Neural progenitor cell (in vitro differentiated cells): ENCODE results near the gene C4orf50. TPM values are rescaled to one million over a fixed set of nuclear protein-coding genes. Genes with fewer than 3 reads are reported as not detected.

ENCODE experiments used
- DNase-seq: peaks from one replicate; pipeline ENCODE4 v3.0.0-alpha.2; 2016; ENCODE audit warnings: low spot score
- H2AFZ ChIP-seq: fragments of 200-600 bp; sonication (generic); replicated peaks from 2 replicates; pipeline ENCODE4 v1.6.1; 2016; ENCODE audit warnings: antibody characterized with exemption
- H3F3A ChIP-seq: fragments of 200-600 bp; sonication (generic); 2 replicates; pipeline ENCODE4 v1.6.1; 2016; ENCODE audit warnings: antibody characterized with exemption, low read depth
- H3K27ac ChIP-seq: fragments of 200-600 bp; sonication (generic); 2 replicates; pipeline ENCODE4 v1.5.1; 2016; ENCODE audit warnings: mild to moderate bottlenecking
- H3K27me3 ChIP-seq: fragments of 200-600 bp; sonication (generic); 2 replicates; pipeline ENCODE4 v1.6.1; 2016; ENCODE audit warnings: mild to moderate bottlenecking, moderate library complexity
- H3K36me3 ChIP-seq: fragments of 200-600 bp; sonication (generic); 2 replicates; pipeline ENCODE4 v1.5.1; 2016
- H3K4me1 ChIP-seq: fragments of 200-600 bp; sonication (generic); 2 replicates; pipeline ENCODE4 v1.6.1; 2016; ENCODE audit warnings: mixed run types
- H3K4me2 ChIP-seq: fragments of 200-600 bp; sonication (generic); 2 replicates; pipeline ENCODE4 v1.6.1; 2016
- H3K4me3 ChIP-seq: fragments of 200-600 bp; sonication (generic); 2 replicates; pipeline ENCODE4 v1.5.1; 2016
- H3K79me2 ChIP-seq: fragments of 200-600 bp; sonication (generic); 2 replicates; pipeline ENCODE4 v1.6.1; 2016; ENCODE audit warnings: low read depth
- H3K9ac ChIP-seq: fragments of 200-600 bp; sonication (generic); 2 replicates; pipeline ENCODE4 v1.6.1; 2016
- H3K9me3 ChIP-seq: fragments of 200-600 bp; sonication (generic); 2 replicates; pipeline ENCODE4 v1.5.1; 2016; ENCODE audit warnings: low read depth
- H4K20me1 ChIP-seq: fragments of 200-600 bp; sonication (generic); 2 replicates; pipeline ENCODE4 v1.6.1; 2016; ENCODE audit warnings: low read depth
- H3K27ac Mint-ChIP-seq: 3 replicates; pipeline ENCODE4 v1.8.0; 2021; ENCODE audit warnings: mixed read lengths
- H3K27me3 Mint-ChIP-seq: 2 replicates; pipeline ENCODE4 v1.8.0; 2022; ENCODE audit warnings: low read depth, mild to moderate bottlenecking, inconsistent platforms, moderate library complexity, mixed read lengths; ENCODE audit not compliant: insufficient read depth
- H3K36me3 Mint-ChIP-seq: 3 replicates; pipeline ENCODE4 v1.8.0; 2021; ENCODE audit warnings: mixed read lengths
- H3K4me1 Mint-ChIP-seq: 3 replicates; pipeline ENCODE4 v1.8.0; 2021; ENCODE audit warnings: mixed read lengths
- H3K4me3 Mint-ChIP-seq: 3 replicates; pipeline ENCODE4 v1.8.0; 2021; ENCODE audit warnings: mild to moderate bottlenecking, moderate library complexity, mixed read lengths
- H3K9me3 Mint-ChIP-seq: 3 replicates; pipeline ENCODE4 v1.8.0; 2020; ENCODE audit warnings: mixed read lengths
- EZH2 ChIP-seq: fragments of 200-600 bp; sonication (generic); IDR thresholded peaks from 2 replicates; pipeline ENCODE4 v1.6.1; 2017; ENCODE audit warnings: antibody characterized with exemption, mild to moderate bottlenecking, moderate library complexity
- EZH2phosphoT487 ChIP-seq: fragments of 200-600 bp; sonication (generic); IDR thresholded peaks from 2 replicates; pipeline ENCODE4 v1.6.1; 2017; ENCODE audit warnings: antibody characterized with exemption
- total RNA-seq: library from RNA; depleted of rRNA; stranded (reverse); fragments of >200 nt; gene quantifications from 2 replicates; pipeline ENCODE4 v1.2.3, GENCODE V29; 2015; ENCODE audit warnings: low replicate concordance
- TF ChIP-seq, protein P1 (sequence below): fragments of 200-600 bp; sonication (generic); IDR thresholded peaks from 2 replicates; pipeline ENCODE4 v1.5.1; 2017; ENCODE audit warnings: antibody characterized with exemption, mild to moderate bottlenecking

C4orf50 gene
- total RNA-seq, 1 donor from 2014 or later = 0.32 TPM

DNA sequence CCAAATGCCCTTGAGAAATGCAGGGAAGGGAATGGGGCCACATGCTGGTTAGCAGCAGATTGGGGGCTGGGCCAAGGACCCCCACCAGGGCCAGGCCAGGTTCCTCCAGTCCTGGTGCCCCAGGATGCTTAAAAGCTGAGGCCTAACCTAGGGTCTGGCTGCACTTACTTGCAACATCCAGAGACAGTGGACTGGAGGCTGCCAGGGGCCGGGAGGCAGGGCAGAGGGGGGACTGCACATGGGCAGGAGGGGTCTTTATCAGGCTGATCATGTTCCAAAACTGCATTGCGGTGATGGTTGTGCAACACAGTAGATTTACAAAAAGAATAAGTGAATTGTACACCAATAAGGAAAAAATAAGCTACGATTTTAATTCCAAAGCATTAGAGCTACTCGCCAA, 36.8 kb upstream of the C4orf50 start:
- Histone ChIP-seq H4K20me1 (no peaks in the 10 kb centered on the region), H3K36me3 (no peaks in the 10 kb centered on the region), H3K27ac (no peak overlapping the region), H3F3A (no peaks in the 10 kb centered on the region), H3K9ac (no peak overlapping the region), H3K27me3 (no peaks in the 10 kb centered on the region), H3K79me2 (no peaks in the 10 kb centered on the region), H3K4me1 (peaks cover 20% of the 10 kb centered on the region), H3K9me3 (no peaks in the 10 kb centered on the region), H3K4me2 (no peak overlapping the region), H2AFZ (no peak overlapping the region), H3K4me3 (no peak overlapping the region)
- Mint-ChIP-seq H3K27me3 (peaks cover 5% of the 10 kb centered on the region), H3K4me3 (no peak overlapping the region), H3K27ac (no peak overlapping the region), H3K36me3 (no peaks in the 10 kb centered on the region), H3K9me3 (peaks cover 13% of the 10 kb centered on the region), H3K4me1 (peaks cover 5% of the 10 kb centered on the region)
- DNase-seq = no peak
- TF ChIP-seq, protein P1, sequence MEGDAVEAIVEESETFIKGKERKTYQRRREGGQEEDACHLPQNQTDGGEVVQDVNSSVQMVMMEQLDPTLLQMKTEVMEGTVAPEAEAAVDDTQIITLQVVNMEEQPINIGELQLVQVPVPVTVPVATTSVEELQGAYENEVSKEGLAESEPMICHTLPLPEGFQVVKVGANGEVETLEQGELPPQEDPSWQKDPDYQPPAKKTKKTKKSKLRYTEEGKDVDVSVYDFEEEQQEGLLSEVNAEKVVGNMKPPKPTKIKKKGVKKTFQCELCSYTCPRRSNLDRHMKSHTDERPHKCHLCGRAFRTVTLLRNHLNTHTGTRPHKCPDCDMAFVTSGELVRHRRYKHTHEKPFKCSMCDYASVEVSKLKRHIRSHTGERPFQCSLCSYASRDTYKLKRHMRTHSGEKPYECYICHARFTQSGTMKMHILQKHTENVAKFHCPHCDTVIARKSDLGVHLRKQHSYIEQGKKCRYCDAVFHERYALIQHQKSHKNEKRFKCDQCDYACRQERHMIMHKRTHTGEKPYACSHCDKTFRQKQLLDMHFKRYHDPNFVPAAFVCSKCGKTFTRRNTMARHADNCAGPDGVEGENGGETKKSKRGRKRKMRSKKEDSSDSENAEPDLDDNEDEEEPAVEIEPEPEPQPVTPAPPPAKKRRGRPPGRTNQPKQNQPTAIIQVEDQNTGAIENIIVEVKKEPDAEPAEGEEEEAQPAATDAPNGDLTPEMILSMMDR = no peak
- TF ChIP-seq EZH2phosphoT487 (no peak), EZH2 (no peak)

DNA sequence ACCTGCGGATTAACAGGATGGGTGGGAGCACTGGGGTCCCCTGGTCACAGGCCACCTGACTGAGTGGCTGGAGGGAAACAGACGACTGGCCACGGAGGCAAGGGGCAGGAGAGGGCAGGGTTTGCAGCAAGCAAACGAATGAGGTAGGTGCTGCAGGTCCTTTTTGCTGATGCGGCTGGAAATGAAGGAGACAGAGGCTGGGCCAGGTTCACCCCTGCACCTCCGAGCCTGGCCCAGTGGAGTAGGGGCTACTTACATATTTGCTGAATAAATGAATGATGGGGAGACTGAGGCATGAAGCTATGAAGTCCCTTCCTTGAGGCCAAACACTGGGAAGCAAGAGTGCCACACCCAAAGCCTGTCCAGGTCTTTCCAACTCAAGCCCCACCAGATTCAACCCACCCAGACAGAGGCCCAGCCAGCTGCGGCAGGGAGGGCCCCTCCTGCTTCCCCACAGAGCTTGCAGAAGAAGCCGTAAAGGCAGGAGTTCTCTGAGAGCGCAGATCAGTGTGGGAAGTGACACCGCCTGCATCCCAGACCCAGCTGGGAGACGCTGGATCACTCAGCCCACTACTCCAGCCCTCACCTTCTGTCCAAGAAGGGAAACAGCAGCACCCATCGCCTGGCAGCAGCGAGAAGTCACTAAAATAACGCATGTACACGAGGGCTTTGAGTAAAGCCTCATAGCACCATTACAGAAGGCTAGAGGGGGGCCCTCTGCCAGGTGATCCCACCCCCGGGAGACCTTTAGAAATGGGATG, 36.1 kb upstream of the C4orf50 start:
- TF ChIP-seq EZH2phosphoT487 (no peak), EZH2 (no peak)
- TF ChIP-seq, protein P1 = no peak
- Histone ChIP-seq H3K4me2 (no peak overlapping the region), H3K36me3 (no peaks in the 10 kb centered on the region), H3K27me3 (no peaks in the 10 kb centered on the region), H3K9me3 (no peaks in the 10 kb centered on the region), H3K9ac (no peak overlapping the region), H3K4me3 (no peak overlapping the region), H3K79me2 (no peaks in the 10 kb centered on the region), H2AFZ (no peak overlapping the region), H3K4me1 (peaks cover 20% of the 10 kb centered on the region), H4K20me1 (no peaks in the 10 kb centered on the region), H3F3A (no peaks in the 10 kb centered on the region), H3K27ac (no peak overlapping the region)
- H3K4me3 Mint-ChIP-seq = no peak overlapping the region
- no peak overlapping the region for H3K27ac Mint-ChIP-seq
- peaks cover 5% of the 10 kb centered on the region for H3K27me3 Mint-ChIP-seq
- H3K9me3 Mint-ChIP-seq = peaks cover 12% of the 10 kb centered on the region
- no peaks in the 10 kb centered on the region for H3K36me3 Mint-ChIP-seq
- DNase-seq = no peak
- peaks cover 5% of the 10 kb centered on the region for H3K4me1 Mint-ChIP-seq

DNA sequence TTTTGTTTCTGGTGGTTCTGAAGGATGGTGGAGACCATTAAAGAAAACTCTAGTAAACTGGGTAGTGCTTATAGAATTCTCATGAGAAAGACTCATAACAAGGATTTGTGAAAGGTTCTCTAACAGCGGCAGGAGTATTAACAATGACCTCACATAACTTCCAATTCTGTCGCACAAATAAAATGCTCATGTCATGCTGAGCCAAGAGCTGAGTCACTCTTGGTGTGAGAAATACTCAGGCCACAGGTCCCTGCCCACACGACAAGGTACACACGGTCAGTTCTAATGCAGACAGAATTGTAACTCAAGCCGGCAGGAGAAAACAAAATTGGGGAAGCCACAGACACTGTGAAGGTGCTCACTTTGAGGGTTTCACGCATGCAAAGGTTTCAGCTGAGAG, 34.4 kb upstream of the C4orf50 start:
- H3F3A ChIP-seq = no peaks in the 10 kb centered on the region
- no peak for TF ChIP-seq EZH2
- TF ChIP-seq EZH2phosphoT487 = no peak
- TF ChIP-seq, protein P1 = no peak
- Mint-ChIP-seq H3K4me1 (peaks cover 5% of the 10 kb centered on the region), H3K27me3 (peaks cover 2% of the 10 kb centered on the region), H3K9me3 (peaks cover 3% of the 10 kb centered on the region), H3K27ac (no peak overlapping the region), H3K4me3 (no peak overlapping the region), H3K36me3 (no peaks in the 10 kb centered on the region)
- H3K36me3 ChIP-seq = no peaks in the 10 kb centered on the region
- H3K27me3 ChIP-seq = no peaks in the 10 kb centered on the region
- H3K27ac ChIP-seq = no peak overlapping the region
- peaks cover 20% of the 10 kb centered on the region for H3K4me1 ChIP-seq
- no peak for DNase-seq
- no peaks in the 10 kb centered on the region for H3K79me2 ChIP-seq
- no peak overlapping the region for H3K9ac ChIP-seq
- no peaks in the 10 kb centered on the region for H3K9me3 ChIP-seq
- H3K4me2 ChIP-seq = no peak overlapping the region
- no peaks in the 10 kb centered on the region for H4K20me1 ChIP-seq
- H2AFZ ChIP-seq = no peak overlapping the region
- no peak overlapping the region for H3K4me3 ChIP-seq
